GM12878 (cell line): ENCODE measurements around the gene OTUB2. TPM values are rescaled to one million over a fixed set of nuclear protein-coding genes. Genes with fewer than 3 reads are reported as not detected.

Experiments
- ATAC-seq: fragments of 200-7000 bp; cut with Tn5 transposase; 3 replicates; pipeline ENCODE4 v1.9.1; 2020; ENCODE audit warnings: mild to moderate bottlenecking, moderate library complexity
- BruUV-seq: library from RNA; stranded (reverse); fragments of 400-500 nt; replicated peaks from 2 replicates; lab custom pipeline; 2021; lab: Mats Ljungman, UMichigan
- CTCF ChIA-PET: fragments of 300-600 bp; sonication (Branson Sonifier 250); formaldehyde crosslinking; extraction: SDS; loops from one replicate; lab custom pipeline; 2021; ENCODE audit warnings: inconsistent platforms; lab: Yijun Ruan, JAX
- POLR2A ChIA-PET: fragments of 350-600 bp; formaldehyde crosslinking; extraction: SDS; loops from one replicate; lab custom pipeline; 2021; ENCODE audit warnings: inconsistent platforms; lab: Charles Lee
- RAD21 ChIA-PET: fragments of 300-600 bp; sonication (Branson Sonifier 250); formaldehyde crosslinking; loops from one replicate; lab custom pipeline; 2023; ENCODE audit warnings: antibody characterized with exemption; ENCODE audit not compliant: unreplicated experiment; lab: Charles Lee
- SMC1A ChIA-PET: fragments of 300-600 bp; sonication (Branson Sonifier 250); formaldehyde crosslinking; loops from one replicate; lab custom pipeline; 2023; ENCODE audit not compliant: unreplicated experiment, uncharacterized antibody; lab: Charles Lee
- DNase-seq: peaks from one replicate; pipeline ENCODE4 v3.0.0-alpha.2; 2011; ENCODE audit warnings: low read depth, low spot score
- FAIRE-seq: peaks from 3 replicates; lab custom pipeline; 2011; peaks lifted over from hg19 to GRCh38; lab: Jason Lieb, UNC
- H2AFZ ChIP-seq: 2 replicates; pipeline ENCODE4 v1.6.0; 2011; ENCODE audit warnings: low read depth, low read length, control low read depth; ENCODE audit not compliant: control insufficient read depth
- H3K27ac ChIP-seq: 2 replicates; pipeline ENCODE4 v1.5.1; 2011; ENCODE audit warnings: control low read depth; ENCODE audit not compliant: control insufficient read depth, insufficient read depth
- H3K27me3 ChIP-seq, 2 experiments: replicated peaks in 1 of 2; 2 replicates each; pipeline versions ENCODE4 v1.6.0 to v1.6.1; 2011; ENCODE audit warnings: low read length in 1 of 2; ENCODE audit not compliant: control insufficient read depth in 2 of 2, insufficient read depth in 2 of 2
- H3K36me3 ChIP-seq, 2 experiments: 2 replicates each; pipeline ENCODE4 v1.5.1; 2011; ENCODE audit warnings: low read length in 1 of 2; ENCODE audit not compliant: control insufficient read depth in 2 of 2, insufficient read depth in 2 of 2
- H3K4me1 ChIP-seq: 2 replicates; pipeline ENCODE4 v1.6.1; 2011; ENCODE audit warnings: mild to moderate bottlenecking, low read length, moderate library complexity, mixed read lengths; ENCODE audit not compliant: control insufficient read depth, insufficient read depth
- H3K4me2 ChIP-seq: 2 replicates; pipeline ENCODE4 v1.6.0; 2011; ENCODE audit warnings: control low read depth; ENCODE audit not compliant: control insufficient read depth, insufficient read depth
- H3K4me3 ChIP-seq: fragments of 200-600 bp; sonication (generic); 2 replicates; pipeline ENCODE4 v1.5.1; 2016
- H3K79me2 ChIP-seq: 2 replicates; pipeline ENCODE4 v1.6.0; 2011; ENCODE audit warnings: low read length; ENCODE audit not compliant: control insufficient read depth, insufficient read depth
- H3K9ac ChIP-seq: 2 replicates; pipeline ENCODE4 v1.8.0; 2011; ENCODE audit warnings: low read length, control low read depth, mixed read lengths; ENCODE audit not compliant: control insufficient read depth, insufficient read depth
- H3K9me3 ChIP-seq: replicated peaks from 3 replicates; pipeline ENCODE4 v1.5.1; 2011; ENCODE audit warnings: mild to moderate bottlenecking, low read length; ENCODE audit not compliant: control insufficient read depth, insufficient read depth
- H4K20me1 ChIP-seq: 2 replicates; pipeline ENCODE4 v1.6.0; 2011; ENCODE audit not compliant: control insufficient read depth, insufficient read depth
- ATF3 ChIP-seq: IDR thresholded peaks from 2 replicates; pipeline ENCODE4 v1.6.1; 2011; ENCODE audit warnings: low read depth, mild to moderate bottlenecking, low read length, moderate library complexity, borderline replicate concordance; ENCODE audit errors: extremely low read depth
- CBX3 ChIP-seq: fragments of 200-600 bp; sonication (generic); IDR thresholded peaks from 2 replicates; pipeline ENCODE4 v1.6.1; 2016; ENCODE audit warnings: low read depth, borderline replicate concordance
- CBX5 ChIP-seq: sonication (generic); IDR thresholded peaks from 2 replicates; pipeline ENCODE4 v1.6.1; 2016; ENCODE audit warnings: low read depth, moderate library complexity, mild to moderate bottlenecking, inconsistent platforms
- CHD1 ChIP-seq: IDR thresholded peaks from 2 replicates; pipeline ENCODE4 v1.6.1; 2012; ENCODE audit warnings: low read depth, low read length, improper control_type of control experiment
- EP300 ChIP-seq, 2 experiments: fragments of 150-350 bp in 1 of 2; IDR thresholded peaks; 2 replicates each; pipeline ENCODE4 v1.6.1; 2011 to 2012; ENCODE audit warnings: low read depth in 2 of 2, low read length in 2 of 2, borderline replicate concordance in 1 of 2, improper control_type of control experiment in 1 of 2, inconsistent platforms in 1 of 2; ENCODE audit not compliant: control insufficient read depth in 1 of 2
- ESRRA ChIP-seq: IDR thresholded peaks from 2 replicates; pipeline ENCODE4 v1.6.1; 2012; ENCODE audit warnings: mild to moderate bottlenecking, low read length, improper control_type of control experiment
- GATAD2B ChIP-seq: fragments of 450-650 bp; conservative IDR thresholded peaks from 2 replicates; pipeline ENCODE4 v1.6.1; 2017; ENCODE audit warnings: low read depth, mild to moderate bottlenecking, moderate library complexity
- IKZF1 ChIP-seq: fragments of 450-650 bp; conservative IDR thresholded peaks from 2 replicates; pipeline ENCODE4 v1.6.1; 2017; ENCODE audit warnings: antibody characterized with exemption, mild to moderate bottlenecking
- NBN ChIP-seq: fragments of 450-650 bp; IDR thresholded peaks from 2 replicates; pipeline ENCODE4 v1.6.1; 2016
- NFYB ChIP-seq: IDR thresholded peaks from 2 replicates; pipeline ENCODE4 v1.6.1; 2011; ENCODE audit warnings: low read depth, mild to moderate bottlenecking, low read length, improper control_type of control experiment, moderate library complexity; ENCODE audit not compliant: insufficient read depth
- NKRF ChIP-seq: fragments of 450-650 bp; conservative IDR thresholded peaks from 2 replicates; pipeline ENCODE4 v1.6.1; 2017; ENCODE audit warnings: mild to moderate bottlenecking, moderate library complexity
- SPI1 ChIP-seq: IDR thresholded peaks from 2 replicates; pipeline ENCODE4 v1.6.1; 2011; ENCODE audit warnings: low read depth, mild to moderate bottlenecking, low read length, moderate library complexity, borderline replicate concordance; ENCODE audit not compliant: insufficient read depth
- TARDBP ChIP-seq: IDR thresholded peaks from 2 replicates; pipeline ENCODE4 v1.6.1; 2016; ENCODE audit warnings: borderline replicate concordance
- TCF7 ChIP-seq: IDR thresholded peaks from 2 replicates; pipeline ENCODE4 v1.6.1; 2014; ENCODE audit warnings: antibody characterized with exemption, borderline replicate concordance
- WRNIP1 ChIP-seq: IDR thresholded peaks from 2 replicates; pipeline ENCODE4 v1.6.1; 2011; ENCODE audit warnings: low read depth, low read length, improper control_type of control experiment, borderline replicate concordance
- YY1 ChIP-seq: IDR thresholded peaks from 2 replicates; pipeline ENCODE4 v1.6.1; 2011; ENCODE audit warnings: low read depth, mild to moderate bottlenecking, low read length
- ZSCAN29 ChIP-seq: fragments of 450-650 bp; IDR thresholded peaks from 2 replicates; pipeline ENCODE4 v1.6.1; 2017; ENCODE audit warnings: mild to moderate bottlenecking, moderate library complexity
- WGBS: methylation state at CpG from one replicate; pipeline ENCODE4 v1.1.6; 2016; ENCODE audit warnings: low lambda C conversion rate; ENCODE audit not compliant: insufficient replicate concordance, insufficient coverage; ENCODE audit errors: missing lambda C conversion rate; 5-methylcytosine and 5-hydroxymethylcytosine counted together
- in situ Hi-C: fragments of 300-500 bp; cut with MboI; formaldehyde crosslinking; loops from 9 replicates; pipeline ENCODE4 v1.14.3; 2018; ENCODE audit warnings: mixed read lengths
- intact Hi-C: fragments of 100-400 bp; cut with micrococcal nuclease; formaldehyde crosslinking; loops from one replicate; pipeline ENCODE4 v1.14.2; 2022; ENCODE audit not compliant: unreplicated experiment
- polyA plus RNA-seq, 11 experiments: library from polyadenylated mRNA; depleted of rRNA in 4 of 11; unstranded in 6 of 11; stranded (reverse) in 5 of 11; fragments of >200 nt; fragmentation: Nextera tagmentation in 4 of 11; fragmentation: Illumina TruSeq in 1 of 11; extraction: Ambion mirVana in 4 of 11; extraction: Trizol in 1 of 11; gene quantifications; 1 replicate in 1 of 11; 2 replicates in 10 of 11; pipeline versions ENCODE4 v1.2.1 to v1.2.3, GENCODE V29; 2011 to 2016; ENCODE audit warnings: inconsistent platforms in 2 of 11, missing spikeins in 2 of 11, low read depth in 1 of 11
- total RNA-seq, 4 experiments: library from RNA; depleted of rRNA in 3 of 4; stranded (reverse); fragments of >200 nt in 3 of 4; fragmentation: Illumina TruSeq in 1 of 4; extraction: Trizol in 1 of 4; gene quantifications; 2 replicates each; pipeline versions ENCODE4 v1.2.1 to v1.2.3, GENCODE V29; 2013 to 2021
- TF ChIP-seq, protein P1 (sequence below): fragments of 450-650 bp; IDR thresholded peaks from 2 replicates; pipeline ENCODE4 v1.6.1; 2018; ENCODE audit warnings: borderline replicate concordance, mild to moderate bottlenecking; ENCODE audit not compliant: partially characterized antibody
- TF ChIP-seq, protein P2 (sequence below): IDR thresholded peaks from 2 replicates; pipeline ENCODE4 v1.6.1; 2011; ENCODE audit warnings: low read depth, low read length, improper control_type of control experiment, borderline replicate concordance

Gene OTUB2
- total and polyA plus RNA-seq, 10 of the 15 experiments (the other 5 are each of a cell fraction or from before 2014, with no cell fraction given) = 0.05 to 0.82 (median 0.43) TPM

GRCh38 chr14:94088516-94088915 lies 62.4 kb downstream of the OTUB2 start (continued):
- TF ChIP-seq EP300 (IDR thresholded peaks at IDR 0.05; ENCODE audit: borderline replicate concordance in 1 of 2, control insufficient read depth in 1 of 2, low read depth in 2 of 2, low read length in 2 of 2) (no peak), WRNIP1 (no peak), NBN (no peak)

- ChIA-PET POLR2A (interaction anchor here (1.8 kb wide), 1 partner anchor 8 kb away, joined by 6 read pairs; the partner anchor contains the start of genes DDX24 and IFI27L1), SMC1A (interaction anchor here (1.4 kb wide), 1 partner anchor 33 kb away, joined by 4 read pairs; no protein-coding TSS in a partner anchor), CTCF (interaction anchor here (0.8 to 1.6 kb wide), 2 partner anchors 11 to 43 kb away, joined by 3 to 5 read pairs; no protein-coding TSS in a partner anchor), RAD21 (no interaction called here)
- BruUV-seq = no TSS peak
- no peak for ATAC-seq
- no peaks in the 10 kb centered on the region for H4K20me1 ChIP-seq
- no peak overlapping the region for H3K9ac ChIP-seq
- intact Hi-C loops = no loop called here
- no peak for FAIRE-seq
- no peaks in the 10 kb centered on the region for H3K4me1 ChIP-seq
- H3K36me3 ChIP-seq = no peaks in the 10 kb centered on the region
- H3K4me2 ChIP-seq = no peak overlapping the region
- H2AFZ ChIP-seq = no peak overlapping the region
- no peak for TF ChIP-seq ESRRA
- TF ChIP-seq TCF7 = no peak
- no peak for TF ChIP-seq ATF3
- TF ChIP-seq, protein P1, sequence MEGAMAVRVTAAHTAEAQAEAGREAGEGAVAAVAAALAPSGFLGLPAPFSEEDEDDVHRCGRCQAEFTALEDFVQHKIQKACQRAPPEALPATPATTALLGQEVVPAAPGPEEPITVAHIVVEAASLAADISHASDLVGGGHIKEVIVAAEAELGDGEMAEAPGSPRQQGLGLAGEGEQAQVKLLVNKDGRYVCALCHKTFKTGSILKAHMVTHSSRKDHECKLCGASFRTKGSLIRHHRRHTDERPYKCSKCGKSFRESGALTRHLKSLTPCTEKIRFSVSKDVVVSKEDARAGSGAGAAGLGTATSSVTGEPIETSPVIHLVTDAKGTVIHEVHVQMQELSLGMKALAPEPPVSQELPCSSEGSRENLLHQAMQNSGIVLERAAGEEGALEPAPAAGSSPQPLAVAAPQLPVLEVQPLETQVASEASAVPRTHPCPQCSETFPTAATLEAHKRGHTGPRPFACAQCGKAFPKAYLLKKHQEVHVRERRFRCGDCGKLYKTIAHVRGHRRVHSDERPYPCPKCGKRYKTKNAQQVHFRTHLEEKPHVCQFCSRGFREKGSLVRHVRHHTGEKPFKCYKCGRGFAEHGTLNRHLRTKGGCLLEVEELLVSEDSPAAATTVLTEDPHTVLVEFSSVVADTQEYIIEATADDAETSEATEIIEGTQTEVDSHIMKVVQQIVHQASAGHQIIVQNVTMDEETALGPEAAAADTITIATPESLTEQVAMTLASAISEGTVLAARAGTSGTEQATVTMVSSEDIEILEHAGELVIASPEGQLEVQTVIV = no peak
- TF ChIP-seq GATAD2B = no peak
- TF ChIP-seq IKZF1 = no peak
- TF ChIP-seq NFYB = no peak
- no peak for TF ChIP-seq CHD1
- no peak for TF ChIP-seq YY1
- no peak for TF ChIP-seq NKRF
- TF ChIP-seq SPI1 = no peak
- TF ChIP-seq TARDBP = no peak
- no peak for TF ChIP-seq CBX3
- TF ChIP-seq, protein P2, sequence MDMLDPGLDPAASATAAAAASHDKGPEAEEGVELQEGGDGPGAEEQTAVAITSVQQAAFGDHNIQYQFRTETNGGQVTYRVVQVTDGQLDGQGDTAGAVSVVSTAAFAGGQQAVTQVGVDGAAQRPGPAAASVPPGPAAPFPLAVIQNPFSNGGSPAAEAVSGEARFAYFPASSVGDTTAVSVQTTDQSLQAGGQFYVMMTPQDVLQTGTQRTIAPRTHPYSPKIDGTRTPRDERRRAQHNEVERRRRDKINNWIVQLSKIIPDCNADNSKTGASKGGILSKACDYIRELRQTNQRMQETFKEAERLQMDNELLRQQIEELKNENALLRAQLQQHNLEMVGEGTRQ = no peak
- no peak for TF ChIP-seq ZSCAN29
- no peak for TF ChIP-seq CBX5
- no peak for DNase-seq
- H3K9me3 ChIP-seq = no peaks in the 10 kb centered on the region; the same call in 2 of the 3 replicates
- H3K27ac ChIP-seq = no peak overlapping the region
- H3K79me2 ChIP-seq = no peaks in the 10 kb centered on the region
- 95% methylated on average over 4 of the region's 4 CpGs for WGBS
- no peaks in the 10 kb centered on the region for H3K27me3 ChIP-seq
- no peak overlapping the region for H3K4me3 ChIP-seq
- in situ Hi-C loops = no loop called here
Observed at GRCh38 chr14:94089479-94089878, 63.3 kb downstream of the OTUB2 start.
